T-helper 17 cell (primary cell): ENCODE measurements around the gene ITLN2. TPM values are rescaled to one million over a fixed set of nuclear protein-coding genes. Genes with fewer than 3 reads are reported as not detected.
"Not testable (repeated sequence)": the region's sequence is repeated elsewhere in the genome, so short reads cannot be mapped to it uniquely, and the experiment has no call there.

Source experiments
- ATAC-seq: fragments of 150-1000 bp; cut with Tn5 transposase; 2 replicates; pipeline ENCODE4 v1.10.0; 2021; ENCODE audit warnings: mild to moderate bottlenecking, moderate library complexity
- DNase-seq, 3 donors: peaks; one replicate each; pipeline versions ENCODE4 v3.0.0 to v3.0.0-alpha.2; 2020 to 2021
- H3K9me3 ChIP-seq: one replicate; pipeline ENCODE4 v1.7.0; 2013; ENCODE audit warnings: low read length, mild to moderate bottlenecking; ENCODE audit not compliant: control insufficient read depth, poor library complexity, severe bottlenecking
- H3K27ac Mint-ChIP-seq: one replicate; pipeline ENCODE4 v1.8.0; 2022; ENCODE audit warnings: mild to moderate bottlenecking, moderate library complexity, mixed read lengths
- H3K27me3 Mint-ChIP-seq: one replicate; pipeline ENCODE4 v1.8.0; 2022; ENCODE audit warnings: mixed read lengths
- H3K36me3 Mint-ChIP-seq: one replicate; pipeline ENCODE4 v1.8.0; 2022; ENCODE audit warnings: low read depth, mixed read lengths
- H3K4me1 Mint-ChIP-seq: one replicate; pipeline ENCODE4 v1.8.0; 2022; ENCODE audit warnings: mild to moderate bottlenecking, mixed read lengths
- H3K4me3 Mint-ChIP-seq: one replicate; pipeline ENCODE4 v1.8.0; 2022; ENCODE audit warnings: mild to moderate bottlenecking, moderate library complexity, mixed read lengths
- total RNA-seq, 4 donors: library from RNA in 2 of 4; stranded (reverse) in 2 of 4; gene quantifications; one replicate each; pipeline ENCODE4 v1.2.3 and lab custom pipeline; 2022 to 2026

Gene ITLN2
- total RNA-seq = not detected
- 0 reads per million in 2 donors for total RNA-seq (lab: John Stamatoyannopoulos, UW)

DNA sequence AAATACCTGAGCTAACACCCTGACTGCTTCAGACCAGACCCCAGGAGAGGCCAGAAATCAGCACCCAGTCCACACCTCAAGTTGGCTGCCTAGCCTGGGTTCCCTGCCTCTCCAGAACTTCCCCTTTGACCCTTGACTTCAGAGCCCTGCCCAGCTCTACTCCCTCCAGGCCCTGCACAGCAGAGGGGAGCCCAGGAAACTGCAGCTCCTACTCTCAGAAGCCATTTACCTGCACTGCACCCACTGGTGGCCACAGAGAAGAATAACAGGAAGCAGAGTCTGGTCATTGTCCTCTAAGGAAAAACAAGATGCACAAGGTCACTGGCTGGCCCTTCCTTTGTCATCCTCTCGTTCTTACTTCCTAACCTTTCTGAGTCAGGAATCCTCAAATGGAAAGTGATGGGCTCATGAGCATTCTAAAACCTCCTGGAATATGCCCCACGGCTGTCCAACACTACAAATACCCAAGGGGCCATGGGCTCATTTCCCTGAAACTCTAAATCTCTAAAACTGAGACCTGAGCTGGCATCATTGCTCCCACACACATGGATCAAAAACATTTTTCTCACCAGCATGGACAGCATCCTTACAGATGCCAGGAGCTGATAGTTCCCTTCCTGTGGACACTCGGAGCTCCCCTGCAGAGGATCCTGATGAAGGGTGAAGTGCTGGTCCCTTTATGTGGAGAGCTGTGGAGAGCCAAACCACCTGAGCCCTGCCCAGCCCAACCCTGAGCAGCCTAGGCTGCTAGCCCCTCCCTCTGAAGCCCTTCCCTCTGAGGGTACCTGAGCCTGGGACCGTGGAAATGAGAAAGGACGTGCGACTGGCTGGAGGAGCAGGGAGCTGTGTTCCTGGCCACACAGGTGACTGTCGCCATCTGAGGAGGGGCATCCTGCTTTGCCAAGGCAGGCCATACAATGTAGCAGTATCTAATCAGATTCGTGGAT lies at the start of gene ITLN2:
ITLN2 (minus strand) TSS at position 652 of the 947 bp plus-strand sequence; CDS start at position 584, 68 bp downstream.
- DNase-seq = peak in 1 of 3 donors; percentile 15
- peak; percentile 70 for ATAC-seq
- H3K4me1 Mint-ChIP-seq = peaks cover 9% of the 10 kb centered on the region
- peaks cover 5% of the 10 kb centered on the region for H3K27me3 Mint-ChIP-seq
- H3K27ac Mint-ChIP-seq = no peak within 1 kb of the TSS
- no peaks in the 10 kb centered on the region for H3K36me3 Mint-ChIP-seq
- no peaks in the 10 kb centered on the region for H3K9me3 ChIP-seq
- H3K4me3 Mint-ChIP-seq = no peak within 1 kb of the TSS

DNA sequence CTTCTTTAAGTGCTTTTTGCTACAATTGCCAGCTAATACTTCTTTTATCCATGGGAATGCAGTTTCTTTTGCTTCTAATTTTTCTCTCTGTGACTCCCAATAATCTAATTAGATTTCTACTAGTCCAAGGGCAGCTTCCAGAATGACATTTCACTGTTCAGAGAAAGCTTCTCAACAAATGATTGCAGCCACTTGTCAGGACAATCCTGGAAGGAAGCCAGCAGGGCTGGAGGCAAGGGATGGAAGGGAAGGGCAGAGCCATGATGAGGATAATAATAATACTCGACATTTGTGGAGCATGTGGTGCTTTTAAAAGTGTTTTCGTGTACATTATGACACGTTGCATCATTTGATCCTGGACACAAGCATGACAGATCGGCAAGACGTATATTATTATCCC lies 46.9 kb upstream of the ITLN2 start:
- no peak for DNase-seq
- Mint-ChIP-seq H3K36me3 (no peaks in the 10 kb centered on the region), H3K27ac (no peak overlapping the region), H3K27me3 (no peaks in the 10 kb centered on the region), H3K4me1 (peaks cover 13% of the 10 kb centered on the region), H3K4me3 (no peak overlapping the region)
- no peak for ATAC-seq
- no peaks in the 10 kb centered on the region for H3K9me3 ChIP-seq

DNA sequence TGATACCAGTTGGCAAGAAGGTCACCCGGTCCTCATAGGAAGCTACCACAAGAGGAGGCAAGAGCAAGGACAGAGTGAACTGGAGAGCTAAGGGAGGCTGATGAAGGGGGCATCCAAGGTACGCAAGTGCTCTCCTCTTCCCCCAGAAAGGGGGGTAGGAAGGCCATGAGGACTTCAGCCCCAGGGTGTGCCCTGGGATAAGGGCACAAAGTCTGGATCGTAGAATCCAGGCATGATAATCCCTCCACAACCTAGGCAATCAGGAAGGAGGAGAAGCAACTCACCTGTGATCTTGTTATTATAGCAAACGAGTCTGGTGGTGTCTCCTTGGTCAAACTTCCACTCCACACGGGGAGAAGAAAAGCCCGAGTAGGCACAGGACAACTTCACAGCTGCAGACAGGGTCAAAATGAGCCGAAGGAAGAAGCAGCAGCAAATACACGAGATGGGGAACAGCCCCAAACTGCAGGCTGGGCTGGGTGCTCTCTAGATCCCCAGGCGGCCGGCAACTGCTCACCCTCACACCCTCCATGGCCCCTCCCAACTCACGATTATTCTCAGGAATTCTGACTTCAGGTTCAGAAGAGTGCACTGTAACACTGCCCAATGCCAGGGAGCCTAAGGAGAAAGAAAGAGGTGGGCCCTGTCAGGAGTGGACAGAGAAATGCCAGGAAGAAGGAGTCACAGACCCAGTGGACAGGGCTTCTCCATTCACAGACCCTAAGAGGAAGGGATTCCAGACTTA lies 46.3 kb upstream of the ITLN2 start:
- Mint-ChIP-seq H3K27me3 (no peaks in the 10 kb centered on the region), H3K27ac (no peak overlapping the region), H3K4me3 (no peak overlapping the region), H3K36me3 (no peaks in the 10 kb centered on the region), H3K4me1 (peaks cover 8% of the 10 kb centered on the region)
- ATAC-seq (no peak), DNase-seq (no peak)
- no peaks in the 10 kb centered on the region for H3K9me3 ChIP-seq

DNA sequence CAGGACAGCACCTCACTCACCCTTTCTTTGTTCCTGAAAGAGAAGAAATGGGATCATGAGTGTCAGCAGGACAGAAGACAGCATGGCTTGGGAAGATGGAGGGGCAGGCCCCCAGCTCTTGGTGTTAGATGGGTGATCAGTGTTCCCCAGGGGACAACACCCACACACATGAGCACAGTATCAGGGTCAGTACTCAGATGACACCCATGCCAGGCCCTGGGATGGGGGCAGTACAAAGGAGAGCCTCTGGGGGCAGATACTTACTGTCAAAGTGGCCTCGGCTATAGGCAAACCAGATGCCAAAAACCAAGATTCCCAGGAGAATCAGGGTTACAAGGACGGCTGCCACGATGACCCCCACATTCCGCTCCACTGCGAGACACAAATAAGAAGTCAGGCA lies 44.8 kb upstream of the ITLN2 start:
- H3K27me3 Mint-ChIP-seq = no peaks in the 10 kb centered on the region
- H3K36me3 Mint-ChIP-seq = no peaks in the 10 kb centered on the region
- ATAC-seq (no peak), DNase-seq (no peak)
- H3K4me3 Mint-ChIP-seq = no peak overlapping the region
- no peaks in the 10 kb centered on the region for H3K9me3 ChIP-seq
- H3K27ac Mint-ChIP-seq = no peak overlapping the region
- H3K4me1 Mint-ChIP-seq = peaks cover 8% of the 10 kb centered on the region

DNA sequence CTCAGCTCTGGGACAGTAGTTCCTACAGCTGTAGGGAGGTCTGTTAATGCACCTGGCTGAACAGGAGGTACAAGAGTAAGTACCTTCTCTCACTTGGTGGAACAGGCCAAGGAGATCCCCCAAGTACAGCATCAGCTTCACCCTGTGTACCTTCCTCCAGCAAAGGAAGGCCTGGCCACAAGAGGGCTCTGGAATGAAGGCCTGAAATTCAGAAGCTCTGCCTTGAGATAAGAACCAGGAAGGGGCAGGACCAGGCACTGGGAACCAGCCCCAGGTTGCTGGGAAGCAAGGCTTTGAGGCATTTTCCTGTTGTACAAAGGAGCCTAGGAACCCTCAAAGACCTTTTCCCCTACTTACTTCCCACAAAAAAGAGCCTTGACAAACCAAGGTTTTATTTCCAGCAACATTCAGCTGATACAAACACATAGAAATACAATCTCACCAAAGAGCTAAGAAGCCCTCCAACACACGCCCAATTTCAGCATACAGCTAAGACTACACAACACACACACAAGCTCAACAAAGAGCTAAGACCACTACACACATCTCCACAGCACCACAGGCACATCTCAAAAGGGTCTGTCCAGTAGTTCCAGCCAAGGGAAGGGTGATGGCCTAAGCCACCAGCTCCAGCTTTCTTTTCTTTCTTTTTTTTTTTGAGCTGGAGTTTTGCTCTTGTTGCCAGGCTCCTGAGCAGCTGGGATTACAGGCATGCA lies 42.9 kb upstream of the ITLN2 start:
- no peaks in the 10 kb centered on the region for H3K9me3 ChIP-seq
- no peaks in the 10 kb centered on the region for H3K27me3 Mint-ChIP-seq
- H3K4me3 Mint-ChIP-seq = no peak overlapping the region
- H3K4me1 Mint-ChIP-seq = peaks cover 8% of the 10 kb centered on the region
- DNase-seq (peak in 2 of 3 donors; percentile 16 to 17), ATAC-seq (peak; percentile 74)
- H3K36me3 Mint-ChIP-seq = no peaks in the 10 kb centered on the region
- peak overlapping the region; percentile 60 for H3K27ac Mint-ChIP-seq

DNA sequence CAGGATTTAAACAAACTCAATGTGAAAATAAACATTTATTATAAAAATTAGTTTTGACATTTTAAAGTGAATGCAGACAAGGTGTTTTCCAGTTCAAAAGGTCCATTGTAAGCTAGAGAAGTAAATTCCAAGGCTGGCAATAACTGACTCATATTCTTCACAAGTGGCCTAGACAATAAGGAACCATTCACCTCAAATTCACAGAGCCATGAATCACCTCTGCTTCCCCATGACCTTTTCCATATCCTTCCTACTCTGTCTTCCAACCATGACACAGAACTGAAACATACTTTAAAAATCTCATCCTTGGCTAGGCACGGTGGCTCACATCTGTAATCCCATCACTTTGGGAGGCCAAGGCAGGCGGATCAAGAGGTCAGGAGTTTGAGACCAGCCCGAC lies 41.6 kb upstream of the ITLN2 start:
- DNase-seq (no peak), ATAC-seq (no peak)
- Mint-ChIP-seq H3K27ac (no peak overlapping the region), H3K4me3 (no peak overlapping the region), H3K27me3 (no peaks in the 10 kb centered on the region), H3K4me1 (peaks cover 5% of the 10 kb centered on the region), H3K36me3 (no peaks in the 10 kb centered on the region)
- no peaks in the 10 kb centered on the region for H3K9me3 ChIP-seq

DNA sequence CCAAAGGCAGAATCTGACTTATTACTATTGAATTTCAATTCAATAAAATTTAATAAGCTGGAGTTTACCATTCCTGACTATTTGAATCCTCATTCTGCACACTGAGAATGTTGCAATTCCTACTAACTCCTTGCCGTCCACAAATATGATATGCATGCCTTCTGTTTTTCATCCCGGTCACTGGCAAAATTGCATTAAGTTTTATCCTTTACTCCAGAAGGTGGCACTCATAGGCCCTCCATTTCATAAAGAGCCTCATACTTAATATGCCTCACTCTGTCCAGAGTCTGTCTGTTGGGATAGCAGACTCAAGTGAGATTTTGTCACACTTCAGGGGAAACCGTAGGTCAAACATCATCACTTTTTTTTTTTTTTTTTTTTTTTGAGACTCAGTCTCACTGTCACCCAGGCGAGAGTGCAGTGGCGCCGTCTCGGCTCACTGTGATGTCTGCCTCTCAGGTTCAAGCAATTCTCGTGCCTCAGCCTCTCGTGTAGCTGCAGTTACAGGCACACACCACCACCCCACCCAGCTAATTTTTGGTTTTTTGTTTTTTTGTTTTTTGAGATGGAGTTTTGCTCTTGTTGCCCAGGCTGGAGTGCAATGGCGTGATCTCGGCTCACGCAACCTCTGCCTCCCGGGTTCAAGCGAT lies 39.1 kb upstream of the ITLN2 start:
- Mint-ChIP-seq H3K4me3 (no peak overlapping the region), H3K27me3 (no peaks in the 10 kb centered on the region), H3K27ac (no peak overlapping the region), H3K4me1 (peaks cover 8% of the 10 kb centered on the region), H3K36me3 (no peaks in the 10 kb centered on the region)
- DNase-seq (no peak), ATAC-seq (no peak)
- H3K9me3 ChIP-seq = no peaks in the 10 kb centered on the region

DNA sequence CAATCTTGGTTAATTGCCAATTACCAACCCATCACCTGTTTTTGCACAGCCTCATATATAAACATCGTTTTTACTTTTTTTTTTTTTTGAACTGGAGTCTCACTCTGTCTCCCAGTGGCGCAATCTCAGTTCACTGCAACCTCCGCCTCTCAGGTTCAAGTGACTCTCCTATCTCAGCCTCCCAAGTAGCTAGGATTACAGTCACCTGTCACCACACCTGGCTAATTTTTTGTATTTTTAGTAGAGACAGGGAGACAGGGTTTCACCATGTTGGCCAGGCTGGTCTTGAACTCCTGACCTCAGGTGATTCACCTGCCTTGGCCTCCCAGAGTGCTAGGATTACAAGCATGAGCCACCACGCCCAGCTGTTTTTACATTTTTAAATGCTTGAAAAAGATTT lies 37.4 kb upstream of the ITLN2 start:
- H3K4me1 Mint-ChIP-seq, DNase-seq, H3K4me3 Mint-ChIP-seq, ATAC-seq, H3K27ac Mint-ChIP-seq, H3K36me3 Mint-ChIP-seq, H3K27me3 Mint-ChIP-seq, H3K9me3 ChIP-seq: not testable (repeated sequence)

DNA sequence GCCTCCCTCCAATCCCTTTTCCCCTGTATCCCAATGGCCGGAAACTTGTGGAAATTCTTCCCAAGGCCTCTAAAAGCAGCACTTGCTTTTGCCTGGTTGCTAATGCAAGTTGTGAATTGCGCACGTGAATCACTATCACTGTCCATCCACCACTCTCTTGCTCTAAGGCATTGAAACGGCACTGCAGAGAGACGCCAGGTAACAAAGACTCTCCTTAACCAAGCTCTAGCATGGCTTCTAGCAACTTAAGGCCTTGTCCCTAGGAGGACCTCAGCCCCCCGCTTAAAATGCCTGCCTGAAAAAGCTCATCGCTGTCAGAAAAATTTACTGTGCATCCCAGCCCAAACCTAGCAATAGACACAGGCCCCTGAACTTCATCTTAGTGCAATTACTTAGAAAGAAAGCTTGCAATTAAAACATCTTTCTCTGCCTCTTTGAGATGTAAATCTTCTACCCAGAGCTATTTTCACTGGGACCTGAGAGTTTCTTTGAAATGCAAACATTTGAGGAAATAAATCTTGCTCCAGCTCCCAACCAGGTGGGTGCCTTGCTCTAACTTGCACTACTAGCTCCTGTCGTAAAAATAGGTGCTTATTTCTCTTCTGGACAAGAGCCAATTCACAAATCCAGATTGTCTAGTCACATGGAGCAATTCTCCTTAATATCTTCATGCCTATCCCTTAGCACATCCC lies 32.9 kb upstream of the ITLN2 start:
- Mint-ChIP-seq H3K4me3 (no peak overlapping the region), H3K27me3 (peaks cover 13% of the 10 kb centered on the region), H3K27ac (no peak overlapping the region), H3K36me3 (peaks cover 4% of the 10 kb centered on the region), H3K4me1 (peaks cover 2% of the 10 kb centered on the region)
- ATAC-seq (no peak), DNase-seq (no peak)
- H3K9me3 ChIP-seq = no peaks in the 10 kb centered on the region

DNA sequence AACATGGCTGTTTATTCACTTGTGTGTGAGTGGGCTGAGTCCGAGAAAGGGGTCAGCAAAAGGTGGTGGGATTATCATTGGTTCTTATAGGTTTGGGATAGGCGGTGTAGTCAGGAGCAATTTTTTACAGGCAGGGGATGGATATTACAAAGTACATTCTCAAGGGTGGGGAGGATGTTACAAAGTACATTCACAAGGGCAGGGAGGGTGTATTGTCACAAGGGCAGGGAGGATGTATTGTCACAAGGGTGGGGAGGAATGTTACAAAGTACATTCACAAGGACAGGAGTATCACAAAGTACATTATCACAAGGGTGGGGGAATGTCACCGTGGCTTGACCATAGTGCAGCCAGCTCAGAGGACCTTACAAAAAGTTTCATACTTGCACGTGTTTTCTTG lies 31.1 kb upstream of the ITLN2 start:
- H3K27me3 Mint-ChIP-seq = peaks cover 31% of the 10 kb centered on the region
- H3K4me3 Mint-ChIP-seq = no peak overlapping the region
- peaks cover 12% of the 10 kb centered on the region for H3K4me1 Mint-ChIP-seq
- H3K36me3 Mint-ChIP-seq = peaks cover 7% of the 10 kb centered on the region
- no peak for DNase-seq
- no peak for ATAC-seq
- H3K27ac Mint-ChIP-seq = no peak overlapping the region
- no peaks in the 10 kb centered on the region for H3K9me3 ChIP-seq

DNA sequence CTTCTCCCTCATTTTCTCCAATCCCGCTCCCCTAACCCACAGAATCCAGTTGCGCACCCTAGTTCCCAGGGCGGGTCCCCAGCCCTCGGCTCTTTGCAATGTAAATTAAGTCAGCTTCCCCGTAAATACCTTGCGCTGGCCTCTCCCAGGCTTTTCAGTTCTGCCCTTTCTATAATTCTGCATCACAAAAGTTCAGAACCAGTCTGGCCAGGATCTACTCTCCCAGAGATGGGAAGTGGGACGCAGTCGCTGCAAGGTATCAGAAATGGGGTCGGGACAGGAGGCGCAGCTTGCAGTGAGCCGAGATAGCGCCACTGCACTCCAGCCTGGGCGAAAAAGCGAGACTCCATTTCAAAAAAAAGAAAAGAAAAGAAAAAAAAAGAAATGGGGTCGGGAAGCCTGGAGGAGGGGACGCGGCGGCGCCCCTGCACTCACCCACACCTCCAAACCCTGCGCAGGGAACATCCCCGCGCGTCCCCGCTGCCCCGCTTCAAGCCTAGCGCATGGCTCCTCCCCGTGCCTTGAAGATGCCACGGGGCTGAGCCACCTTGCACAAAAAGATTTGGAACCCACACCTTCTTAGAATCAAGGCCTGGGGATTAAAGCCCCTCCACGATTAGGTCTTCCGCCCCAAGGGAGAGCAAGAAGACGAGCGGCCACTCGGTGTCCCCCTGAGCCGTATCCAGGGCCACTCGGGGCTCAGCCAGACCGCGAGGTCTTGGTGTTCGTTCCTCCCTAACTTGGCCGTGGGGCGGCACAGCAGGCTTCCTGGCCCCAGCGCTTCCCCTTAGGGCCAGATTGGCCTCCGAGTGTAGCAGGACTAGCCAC lies 27.2 kb upstream of the ITLN2 start:
- H3K27ac Mint-ChIP-seq = no peak overlapping the region
- peaks cover 7% of the 10 kb centered on the region for H3K36me3 Mint-ChIP-seq

DNA sequence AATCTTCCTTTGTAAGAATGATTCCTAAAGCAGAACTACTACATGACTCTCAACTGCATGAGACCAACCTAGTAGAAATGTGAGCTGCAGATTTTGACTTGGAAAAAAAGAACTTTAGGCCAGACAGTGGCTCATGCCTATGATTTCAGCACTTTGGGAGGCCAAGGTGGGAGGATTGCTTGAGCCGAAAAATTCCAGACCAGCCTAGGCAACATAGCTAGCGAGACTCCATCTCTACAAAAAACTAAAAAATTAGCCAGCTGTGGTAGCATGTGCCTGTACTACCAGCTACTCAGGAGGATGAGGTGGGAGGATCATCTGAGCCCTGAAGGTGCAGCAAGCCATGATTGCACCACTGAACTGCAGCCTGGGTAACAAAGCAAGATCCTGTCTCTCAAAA lies 24.7 kb upstream of the ITLN2 start:
- DNase-seq = no peak

More for the DNA sequence above, 27.2 kb upstream of the ITLN2 start:
- H3K4me1 Mint-ChIP-seq = peaks cover 9% of the 10 kb centered on the region
- H3K9me3 ChIP-seq = no peaks in the 10 kb centered on the region
- DNase-seq (no peak), ATAC-seq (peak; percentile 66)
- H3K27me3 Mint-ChIP-seq = peaks cover 32% of the 10 kb centered on the region
- H3K4me3 Mint-ChIP-seq = peak overlapping the region; percentile 71

More for the DNA sequence above, 24.7 kb upstream of the ITLN2 start:
- H3K4me1 Mint-ChIP-seq = peaks cover 9% of the 10 kb centered on the region
- no peak for ATAC-seq
- H3K27me3 Mint-ChIP-seq = peaks cover 44% of the 10 kb centered on the region
- H3K4me3 Mint-ChIP-seq = no peak overlapping the region
- H3K27ac Mint-ChIP-seq = no peak overlapping the region
- no peaks in the 10 kb centered on the region for H3K9me3 ChIP-seq
- peaks cover 3% of the 10 kb centered on the region for H3K36me3 Mint-ChIP-seq
